Trophoblast cell (in vitro differentiated cells and primary cell): ENCODE results near the gene ATP6V1A.

Experiments used
- DNase-seq, 2 donors: peaks; one replicate each; pipeline ENCODE4 v3.0.0-alpha.2; 2016
- H2AFZ ChIP-seq: 2 replicates; pipeline ENCODE4 v1.6.1; 2013; ENCODE audit warnings: low read length, moderate library complexity, mild to moderate bottlenecking; ENCODE audit not compliant: insufficient read depth, poor library complexity
- H2AK5ac ChIP-seq: 2 replicates; pipeline ENCODE4 v1.6.1; 2013; ENCODE audit warnings: mild to moderate bottlenecking, low read length
- H2BK120ac ChIP-seq: 2 replicates; pipeline ENCODE4 v1.6.1; 2013; ENCODE audit warnings: low read length, mild to moderate bottlenecking, moderate library complexity; ENCODE audit not compliant: insufficient read depth, poor library complexity
- H2BK12ac ChIP-seq: 2 replicates; pipeline ENCODE4 v1.6.1; 2013; ENCODE audit warnings: mild to moderate bottlenecking, low read length, moderate library complexity
- H2BK5ac ChIP-seq: 2 replicates; pipeline ENCODE4 v1.6.1; 2013; ENCODE audit warnings: low read length, low read depth, moderate library complexity, mild to moderate bottlenecking; ENCODE audit not compliant: poor library complexity
- H3K14ac ChIP-seq: 2 replicates; pipeline ENCODE4 v1.6.1; 2013; ENCODE audit warnings: mild to moderate bottlenecking, low read length
- H3K18ac ChIP-seq: 2 replicates; pipeline ENCODE4 v1.6.1; 2013; ENCODE audit warnings: mild to moderate bottlenecking, low read length
- H3K23ac ChIP-seq: 2 replicates; pipeline ENCODE4 v1.6.1; 2013; ENCODE audit warnings: low read length
- H3K27ac ChIP-seq: 2 replicates; pipeline ENCODE4 v1.5.1; 2013; ENCODE audit warnings: low read depth, mild to moderate bottlenecking, inconsistent platforms, low read length, moderate library complexity
- H3K27me3 ChIP-seq: 2 replicates; pipeline ENCODE4 v1.6.1; 2013; ENCODE audit warnings: inconsistent platforms, mild to moderate bottlenecking, low read length, moderate library complexity; ENCODE audit not compliant: insufficient read depth
- H3K36me3 ChIP-seq, 2 experiments: 1 replicate in 1 of 2; 2 replicates in 1 of 2; pipeline ENCODE4 v1.6.1; 2013; ENCODE audit warnings: low read length in 2 of 2, mild to moderate bottlenecking in 2 of 2, moderate library complexity in 1 of 2; ENCODE audit not compliant: insufficient read depth in 2 of 2, control insufficient read depth in 1 of 2
- H3K4ac ChIP-seq: 2 replicates; pipeline ENCODE4 v1.6.1; 2013; ENCODE audit warnings: low read depth, mild to moderate bottlenecking, low read length, moderate library complexity
- H3K4me1 ChIP-seq, 2 experiments: 1 replicate in 1 of 2; 2 replicates in 1 of 2; pipeline ENCODE4 v1.6.1; 2013; ENCODE audit warnings: low read length in 2 of 2, mild to moderate bottlenecking in 2 of 2, moderate library complexity in 1 of 2; ENCODE audit not compliant: insufficient read depth in 2 of 2, control insufficient read depth in 1 of 2
- H3K4me2 ChIP-seq: 2 replicates; pipeline ENCODE4 v1.6.1; 2013; ENCODE audit warnings: inconsistent platforms, mild to moderate bottlenecking, low read length, moderate library complexity
- H3K4me3 ChIP-seq: 2 replicates; pipeline ENCODE4 v1.5.1; 2013; ENCODE audit warnings: mild to moderate bottlenecking, low read depth, low read length, inconsistent platforms
- H3K79me1 ChIP-seq: one replicate; pipeline ENCODE4 v1.6.1; 2013; ENCODE audit warnings: low read length
- H3K79me2 ChIP-seq: 2 replicates; pipeline ENCODE4 v1.6.1; 2013; ENCODE audit warnings: low read length, mild to moderate bottlenecking; ENCODE audit not compliant: control insufficient read depth, insufficient read depth, poor library complexity
- H3K9ac ChIP-seq: 2 replicates; pipeline ENCODE4 v1.6.1; 2013; ENCODE audit warnings: mild to moderate bottlenecking, low read length
- H3K9me3 ChIP-seq: 2 replicates; pipeline ENCODE4 v1.6.1; 2013; ENCODE audit warnings: low read depth, mild to moderate bottlenecking, control low read depth, inconsistent platforms, low read length; ENCODE audit not compliant: insufficient read depth
- H4K12ac ChIP-seq: 2 replicates; pipeline ENCODE4 v1.6.1; 2013; ENCODE audit warnings: low read depth, mild to moderate bottlenecking, low read length, moderate library complexity
- H4K8ac ChIP-seq: 2 replicates; pipeline ENCODE4 v1.6.1; 2013; ENCODE audit warnings: low read depth, mild to moderate bottlenecking, low read length, moderate library complexity
- H4K91ac ChIP-seq: one replicate; pipeline ENCODE4 v1.6.1; 2013; ENCODE audit warnings: low read depth, mild to moderate bottlenecking, low read length, moderate library complexity
- WGBS: extraction: QIAGEN DNeasy Blood & Tissue Kit; methylation state at CpG from one replicate; pipeline ENCODE4 v1.1.7; 2013; ENCODE audit warnings: missing lambda C conversion rate; ENCODE audit not compliant: insufficient read length, insufficient coverage; ENCODE audit errors: extremely low coverage; 5-methylcytosine and 5-hydroxymethylcytosine counted together

The ATP6V1A gene

GRCh38 chr3:113741086-113741485, 5.7 kb upstream of the ATP6V1A start:
- WGBS, result no CpG with 5 or more reads among the region's 5 CpGs

GRCh38 chr3:113741620-113742019, 5.2 kb upstream of the ATP6V1A start:
- Histone ChIP-seq H3K9ac (no peak overlapping the region), H3K36me3 (no peaks in the 10 kb centered on the region), H3K18ac (no peak overlapping the region), H2BK5ac (no peak overlapping the region), H4K8ac (no peak overlapping the region), H3K79me1 (peaks cover 12% of the 10 kb centered on the region), H2BK120ac (no peak overlapping the region), H3K27ac (no peak overlapping the region), H3K27me3 (no peaks in the 10 kb centered on the region), H3K4me3 (no peak overlapping the region), H3K4me1 (peaks cover 3% of the 10 kb centered on the region in 2 experiments), H4K12ac (no peak overlapping the region), H3K14ac (no peak overlapping the region), H4K91ac (no peak overlapping the region), H3K9me3 (no peaks in the 10 kb centered on the region), H2AFZ (no peak overlapping the region), H3K23ac (no peak overlapping the region), H3K4me2 (no peak overlapping the region), H3K4ac (no peak overlapping the region), H2BK12ac (no peak overlapping the region), H2AK5ac (no peak overlapping the region), H3K79me2 (peaks cover 14% of the 10 kb centered on the region)
- peak in 1 of 2 donors; percentile 9 for DNase-seq
- WGBS, result no CpG with 5 or more reads among the region's 1 CpG

More at GRCh38 chr3:113741086-113741485, 5.7 kb upstream of the ATP6V1A start:
- Histone ChIP-seq H3K27ac (no peak overlapping the region), H3K18ac (no peak overlapping the region), H4K12ac (no peak overlapping the region), H2BK5ac (no peak overlapping the region), H4K91ac (no peak overlapping the region), H2AFZ (no peak overlapping the region), H3K36me3 (no peaks in the 10 kb centered on the region), H3K4me1 (peaks cover 3% of the 10 kb centered on the region in 2 experiments), H3K79me2 (peaks cover 14% of the 10 kb centered on the region), H3K23ac (no peak overlapping the region), H3K27me3 (no peaks in the 10 kb centered on the region), H3K4ac (peak overlapping the region; percentile 78), H2BK120ac (no peak overlapping the region), H2BK12ac (no peak overlapping the region), H3K79me1 (peaks cover 9% of the 10 kb centered on the region), H3K9me3 (no peaks in the 10 kb centered on the region), H3K9ac (no peak overlapping the region), H3K4me3 (no peak overlapping the region), H3K14ac (no peak overlapping the region), H3K4me2 (no peak overlapping the region), H2AK5ac (no peak overlapping the region), H4K8ac (no peak overlapping the region)
- no peak for DNase-seq

GRCh38 chr3:113743006-113743630, 3.7 kb upstream of the ATP6V1A start:
- DNase-seq, result peak in 1 of 2 donors; percentile 70
- Histone ChIP-seq H2BK120ac (no peak overlapping the region), H3K4me1 (peaks cover 3% of the 10 kb centered on the region in 2 experiments), H3K18ac (no peak overlapping the region), H3K4me3 (no peak overlapping the region), H3K14ac (no peak overlapping the region), H4K12ac (no peak overlapping the region), H2AFZ (no peak overlapping the region), H3K23ac (no peak overlapping the region), H3K9me3 (no peaks in the 10 kb centered on the region), H3K36me3 (no peaks in the 10 kb centered on the region), H3K4me2 (no peak overlapping the region), H4K8ac (no peak overlapping the region), H3K79me1 (peaks cover 17% of the 10 kb centered on the region), H3K27me3 (no peaks in the 10 kb centered on the region), H2BK5ac (no peak overlapping the region), H3K4ac (no peak overlapping the region), H3K9ac (no peak overlapping the region), H3K79me2 (peaks cover 16% of the 10 kb centered on the region), H2AK5ac (no peak overlapping the region), H3K27ac (no peak overlapping the region), H2BK12ac (no peak overlapping the region), H4K91ac (no peak overlapping the region)
- no CpG with 5 or more reads among the region's 7 CpGs for WGBS

GRCh38 chr3:113744941-113745755, 1.7 kb upstream of the ATP6V1A start:
- Histone ChIP-seq H3K27me3 (no peaks in the 10 kb centered on the region), H3K18ac (peak overlapping the region; percentile 90), H3K4me3 (peak overlapping the region; percentile 85), H3K4me2 (peak overlapping the region; percentile 80), H3K9ac (peak overlapping the region; percentile 94), H2BK12ac (no peak overlapping the region), H2BK120ac (no peak overlapping the region), H4K91ac (peak overlapping the region; percentile 81), H3K23ac (no peak overlapping the region), H2AK5ac (peak overlapping the region; percentile 21), H3K4me1 (peaks cover 3% of the 10 kb centered on the region in 2 experiments), H2BK5ac (peak overlapping the region; percentile 79), H3K4ac (peak overlapping the region; percentile 71), H2AFZ (peak overlapping the region; percentile 54), H3K27ac (peak overlapping the region; percentile 91), H3K14ac (peak overlapping the region; percentile 94), H3K79me2 (peaks cover 18% of the 10 kb centered on the region), H3K36me3 (no peaks in the 10 kb centered on the region), H4K8ac (peak overlapping the region; percentile 98), H4K12ac (peak overlapping the region; percentile 26), H3K79me1 (peaks cover 17% of the 10 kb centered on the region), H3K9me3 (no peaks in the 10 kb centered on the region)
- no CpG with 5 or more reads among the region's 35 CpGs for WGBS
- peak; percentile 63 to 72 for DNase-seq
